Panc1 (cell line): ENCODE measurements around the gene CST9L. TPM values are rescaled to one million over a fixed set of nuclear protein-coding genes. Genes with fewer than 3 reads are reported as not detected.

Experiments
- ATAC-seq: fragments of 200-7000 bp; cut with Tn5 transposase; 2 replicates; pipeline ENCODE4 v1.9.1; 2020; ENCODE audit warnings: mild to moderate bottlenecking, moderate library complexity
- BruUV-seq: library from RNA; stranded (reverse); fragments of 400-500 nt; replicated peaks from 2 replicates; lab custom pipeline; 2021; lab: Mats Ljungman, UMichigan
- CTCF ChIA-PET: fragments of 300-600 bp; sonication (Branson Sonifier 250); formaldehyde crosslinking; loops from one replicate; lab custom pipeline; 2022; ENCODE audit warnings: antibody characterized with exemption; lab: Charles Lee
- POLR2A ChIA-PET: fragments of 300-600 bp; sonication (Branson Sonifier 250); formaldehyde crosslinking; loops from one replicate; lab custom pipeline; 2022; ENCODE audit warnings: antibody characterized with exemption; lab: Charles Lee
- DNase-seq: peaks from one replicate; pipeline ENCODE4 v3.0.0-alpha.2; 2010; ENCODE audit warnings: low read depth, low spot score
- H3K27ac ChIP-seq: 2 replicates; pipeline ENCODE4 v1.5.1; 2011; ENCODE audit warnings: mild to moderate bottlenecking, low read length, inconsistent platforms
- H3K27me3 ChIP-seq: fragments of 200-500 bp; sonication (Bioruptor generic); 2 replicates; pipeline ENCODE4 v1.6.0; 2014; ENCODE audit warnings: low read length, inconsistent platforms; ENCODE audit not compliant: control insufficient read depth, insufficient read depth
- H3K36me3 ChIP-seq: fragments of 200-500 bp; sonication (Bioruptor generic); 2 replicates; pipeline ENCODE4 v1.5.1; 2014; ENCODE audit warnings: inconsistent platforms, mild to moderate bottlenecking, low read length, moderate library complexity; ENCODE audit not compliant: control insufficient read depth, insufficient read depth
- H3K4me1 ChIP-seq: 2 replicates; pipeline ENCODE4 v1.5.1; 2011; ENCODE audit warnings: inconsistent platforms, mild to moderate bottlenecking, low read length, moderate library complexity; ENCODE audit not compliant: control insufficient read depth, insufficient read depth
- H3K4me3 ChIP-seq, 2 experiments: 2 replicates each; pipeline ENCODE4 v1.5.1; 2011 to 2012; ENCODE audit warnings: low read depth in 2 of 2, low read length in 2 of 2, mild to moderate bottlenecking in 2 of 2, inconsistent platforms in 1 of 2, moderate library complexity in 1 of 2
- H3K9me3 ChIP-seq: fragments of 200-500 bp; sonication (Bioruptor generic); 2 replicates; pipeline ENCODE4 v1.5.1; 2014; ENCODE audit warnings: low read depth, mild to moderate bottlenecking, inconsistent platforms, low read length, moderate library complexity; ENCODE audit not compliant: control insufficient read depth, insufficient read depth
- CTCF ChIP-seq: fragments of 450-650 bp; IDR thresholded peaks from 2 replicates; pipeline ENCODE4 v1.5.1; 2017; ENCODE audit warnings: mild to moderate bottlenecking
- POLR2AphosphoS5 ChIP-seq: IDR thresholded peaks from 2 replicates; pipeline ENCODE4 v1.6.1; 2012; ENCODE audit warnings: mild to moderate bottlenecking, low read depth, low read length, moderate library complexity
- SIN3A ChIP-seq: IDR thresholded peaks from 2 replicates; pipeline ENCODE4 v1.6.1; 2012; ENCODE audit warnings: low read depth, mild to moderate bottlenecking, low read length, moderate library complexity, borderline replicate concordance; ENCODE audit not compliant: insufficient read depth
- TCF7L2 ChIP-seq: IDR thresholded peaks from 2 replicates; pipeline ENCODE4 v1.6.1; 2011; ENCODE audit warnings: mild to moderate bottlenecking, low read depth, low read length, inconsistent platforms
- in situ Hi-C: cut with HindIII; loops from 2 replicates; pipeline ENCODE4 v1.10.0; 2016; ENCODE audit warnings: low sequenced_read_pairs, low pct_unique_long_range_greater_than_20kb
- intact Hi-C: fragments of 100-400 bp; cut with micrococcal nuclease; formaldehyde crosslinking; loops from one replicate; pipeline ENCODE4 v1.10.0; 2022; ENCODE audit not compliant: unreplicated experiment
- total RNA-seq: library from RNA; stranded (reverse); gene quantifications from one replicate; pipeline ENCODE4 v1.2.1, GENCODE V29; 2021; ENCODE audit not compliant: unreplicated experiment
- TF ChIP-seq, protein P1 (sequence below), 2 experiments: IDR thresholded peaks; 2 replicates each; pipeline ENCODE4 v1.6.1; 2011 to 2012; ENCODE audit warnings: low read depth in 2 of 2, control low read depth in 1 of 2, low read length in 1 of 2, mild to moderate bottlenecking in 1 of 2, moderate library complexity in 1 of 2; ENCODE audit not compliant: insufficient read depth in 1 of 2

Gene CST9L
- total RNA-seq, 1 experiment from 2014 or later = not detected

DNA sequence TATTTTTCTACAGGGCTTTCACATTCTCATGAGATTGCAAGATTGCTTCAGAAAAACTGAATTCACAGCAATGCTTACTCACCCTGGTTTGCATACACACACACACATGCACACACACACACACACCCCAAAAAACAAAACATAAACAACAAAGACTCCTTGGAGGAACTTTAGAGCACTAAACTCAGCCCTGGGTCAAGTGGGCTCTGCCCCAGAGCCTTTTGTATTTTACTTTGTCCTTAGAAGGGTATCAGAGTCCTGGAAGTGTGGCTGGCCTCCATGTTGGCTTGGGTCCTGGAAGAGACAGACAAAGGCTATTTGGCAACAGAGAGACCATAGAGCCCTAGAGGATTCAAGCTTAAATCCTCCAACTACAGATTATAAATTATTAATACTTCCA lies 45.4 kb upstream of the CST9L start:
- no peaks in the 10 kb centered on the region for H3K9me3 ChIP-seq
- ChIA-PET CTCF (no interaction called here), POLR2A (no interaction called here)
- no peaks in the 10 kb centered on the region for H3K4me1 ChIP-seq
- no peaks in the 10 kb centered on the region for H3K36me3 ChIP-seq
- TF ChIP-seq TCF7L2 = no peak
- TF ChIP-seq CTCF = no peak
- TF ChIP-seq, protein P1, sequence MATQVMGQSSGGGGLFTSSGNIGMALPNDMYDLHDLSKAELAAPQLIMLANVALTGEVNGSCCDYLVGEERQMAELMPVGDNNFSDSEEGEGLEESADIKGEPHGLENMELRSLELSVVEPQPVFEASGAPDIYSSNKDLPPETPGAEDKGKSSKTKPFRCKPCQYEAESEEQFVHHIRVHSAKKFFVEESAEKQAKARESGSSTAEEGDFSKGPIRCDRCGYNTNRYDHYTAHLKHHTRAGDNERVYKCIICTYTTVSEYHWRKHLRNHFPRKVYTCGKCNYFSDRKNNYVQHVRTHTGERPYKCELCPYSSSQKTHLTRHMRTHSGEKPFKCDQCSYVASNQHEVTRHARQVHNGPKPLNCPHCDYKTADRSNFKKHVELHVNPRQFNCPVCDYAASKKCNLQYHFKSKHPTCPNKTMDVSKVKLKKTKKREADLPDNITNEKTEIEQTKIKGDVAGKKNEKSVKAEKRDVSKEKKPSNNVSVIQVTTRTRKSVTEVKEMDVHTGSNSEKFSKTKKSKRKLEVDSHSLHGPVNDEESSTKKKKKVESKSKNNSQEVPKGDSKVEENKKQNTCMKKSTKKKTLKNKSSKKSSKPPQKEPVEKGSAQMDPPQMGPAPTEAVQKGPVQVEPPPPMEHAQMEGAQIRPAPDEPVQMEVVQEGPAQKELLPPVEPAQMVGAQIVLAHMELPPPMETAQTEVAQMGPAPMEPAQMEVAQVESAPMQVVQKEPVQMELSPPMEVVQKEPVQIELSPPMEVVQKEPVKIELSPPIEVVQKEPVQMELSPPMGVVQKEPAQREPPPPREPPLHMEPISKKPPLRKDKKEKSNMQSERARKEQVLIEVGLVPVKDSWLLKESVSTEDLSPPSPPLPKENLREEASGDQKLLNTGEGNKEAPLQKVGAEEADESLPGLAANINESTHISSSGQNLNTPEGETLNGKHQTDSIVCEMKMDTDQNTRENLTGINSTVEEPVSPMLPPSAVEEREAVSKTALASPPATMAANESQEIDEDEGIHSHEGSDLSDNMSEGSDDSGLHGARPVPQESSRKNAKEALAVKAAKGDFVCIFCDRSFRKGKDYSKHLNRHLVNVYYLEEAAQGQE (IDR thresholded peaks at IDR 0.05; ENCODE audit: insufficient read depth in 1 of 2, low read depth in 2 of 2, low read length in 1 of 2) = no peak
- TF ChIP-seq POLR2AphosphoS5 = no peak
- no peak for TF ChIP-seq SIN3A
- no peak overlapping the region for H3K27ac ChIP-seq
- no peak overlapping the region for H3K4me3 ChIP-seq
- no peaks in the 10 kb centered on the region for H3K27me3 ChIP-seq
- ATAC-seq (no peak), DNase-seq (no peak)
- in situ Hi-C loops (no loop called here), intact Hi-C loops (loop anchor here (10.0 kb wide), 1 partner anchor 61 kb away; no protein-coding TSS in a partner anchor)
- BruUV-seq = no TSS peak

GRCh38 chr20:23612396-23612795 lies 44.1 kb upstream of the CST9L start:
- POLR2A ChIA-PET = no interaction called here
- Histone ChIP-seq H3K9me3 (no peaks in the 10 kb centered on the region), H3K4me1 (no peaks in the 10 kb centered on the region), H3K27ac (no peak overlapping the region), H3K36me3 (no peaks in the 10 kb centered on the region), H3K27me3 (no peaks in the 10 kb centered on the region), H3K4me3 (no peak overlapping the region)
- no peak for ATAC-seq
- DNase-seq = no peak
- TF ChIP-seq TCF7L2 (no peak), POLR2AphosphoS5 (no peak), SIN3A (no peak)
- TF ChIP-seq, protein P1 (IDR thresholded peaks at IDR 0.05; ENCODE audit: insufficient read depth in 1 of 2, low read depth in 2 of 2, low read length in 1 of 2) = no peak
- CTCF ChIA-PET = no interaction called here
- intact Hi-C loops (loop anchor here (10.0 kb wide), 1 partner anchor 62 kb away; no protein-coding TSS in a partner anchor), in situ Hi-C loops (no loop called here)
- BruUV-seq = no TSS peak
